ENCODE data around the gene AKR1E2.

DNA sequence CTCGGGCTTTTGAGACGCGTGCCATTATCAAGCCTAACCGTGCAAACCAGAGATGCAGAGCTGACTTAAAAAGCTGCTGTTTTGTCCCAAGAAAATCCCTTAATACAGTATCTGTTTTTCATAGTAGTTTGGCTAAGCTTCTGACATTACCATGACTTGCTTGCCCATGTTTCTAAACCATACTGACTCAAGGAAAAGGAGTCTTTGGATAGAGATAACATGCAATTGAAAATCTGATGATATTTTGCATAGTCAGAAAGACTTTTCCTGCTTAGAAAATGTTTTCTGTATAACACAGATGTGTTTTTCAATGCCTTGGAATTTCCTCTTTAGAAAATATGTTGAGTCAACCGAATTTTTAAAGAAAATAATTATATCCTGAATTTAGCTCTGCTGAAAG, 21.5 kb upstream of the AKR1E2 start:
- no peak for TF ChIP-seq EP300 (IDR thresholded peaks at IDR 0.05)
- TF ChIP-seq, protein P1, sequence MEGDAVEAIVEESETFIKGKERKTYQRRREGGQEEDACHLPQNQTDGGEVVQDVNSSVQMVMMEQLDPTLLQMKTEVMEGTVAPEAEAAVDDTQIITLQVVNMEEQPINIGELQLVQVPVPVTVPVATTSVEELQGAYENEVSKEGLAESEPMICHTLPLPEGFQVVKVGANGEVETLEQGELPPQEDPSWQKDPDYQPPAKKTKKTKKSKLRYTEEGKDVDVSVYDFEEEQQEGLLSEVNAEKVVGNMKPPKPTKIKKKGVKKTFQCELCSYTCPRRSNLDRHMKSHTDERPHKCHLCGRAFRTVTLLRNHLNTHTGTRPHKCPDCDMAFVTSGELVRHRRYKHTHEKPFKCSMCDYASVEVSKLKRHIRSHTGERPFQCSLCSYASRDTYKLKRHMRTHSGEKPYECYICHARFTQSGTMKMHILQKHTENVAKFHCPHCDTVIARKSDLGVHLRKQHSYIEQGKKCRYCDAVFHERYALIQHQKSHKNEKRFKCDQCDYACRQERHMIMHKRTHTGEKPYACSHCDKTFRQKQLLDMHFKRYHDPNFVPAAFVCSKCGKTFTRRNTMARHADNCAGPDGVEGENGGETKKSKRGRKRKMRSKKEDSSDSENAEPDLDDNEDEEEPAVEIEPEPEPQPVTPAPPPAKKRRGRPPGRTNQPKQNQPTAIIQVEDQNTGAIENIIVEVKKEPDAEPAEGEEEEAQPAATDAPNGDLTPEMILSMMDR (IDR thresholded peaks at IDR 0.05), result no peak
- no peak for TF ChIP-seq POLR2A (IDR thresholded peaks at IDR 0.05)
- TF ChIP-seq POLR2AphosphoS5 (IDR thresholded peaks at IDR 0.05), result no peak

Data from upper lobe of left lung (tissue), 4 donors.